ENCODE measurements around the gene DPM1.

GRCh38 chr20:50991076-50991475 is 32.7 kb upstream of the DPM1 start:
- no peak for TF ChIP-seq CTCF (IDR thresholded peaks at IDR 0.05)
- TF ChIP-seq EP300 (IDR thresholded peaks at IDR 0.05; ENCODE audit: low read depth), result no peak
